ENCODE data around the gene RNF10. TPM values are rescaled to one million over a fixed set of nuclear protein-coding genes. Genes with fewer than 3 reads are reported as not detected.

Gene RNF10
- total and polyA plus RNA-seq, 9 of the 15 experiments (the other 6 are each of a cell fraction or from before 2014, with no cell fraction given) = 43.0 to 139 (median 80.1) TPM

DNA sequence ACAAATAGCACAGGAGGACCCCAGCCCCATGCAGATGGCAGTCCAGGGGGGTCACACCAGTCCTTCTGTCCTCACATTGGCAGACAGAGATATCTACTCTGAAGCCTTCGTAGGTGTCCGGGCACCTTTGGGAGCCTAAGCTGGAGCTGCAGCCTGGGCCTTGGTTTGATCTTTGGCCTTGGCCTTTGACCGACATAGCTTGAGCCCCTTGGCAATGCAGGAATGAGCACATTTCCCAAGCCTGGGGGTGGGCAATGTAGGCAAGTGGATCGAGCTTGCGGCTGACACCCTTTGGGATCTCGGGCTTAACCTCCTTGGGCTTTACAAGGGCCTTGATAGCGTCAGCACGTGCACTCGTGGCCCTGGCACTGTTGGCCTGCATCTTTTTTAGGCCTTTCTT is 11.6 kb upstream of the RNF10 start:
- ATAC-seq (no peak), FAIRE-seq (no peak), DNase-seq (ENCODE audit: extremely low read depth in 1 of 4, low spot score in 3 of 4) (no peak)
- no peaks in the 10 kb centered on the region for H4K20me1 ChIP-seq (replicated peaks; ENCODE audit: control insufficient read depth, insufficient read depth, low read length)
- no peak overlapping the region for H2AFZ ChIP-seq (ENCODE audit: low read depth, low read length)
- H3K27ac ChIP-seq (ENCODE audit: extremely low read depth, low read depth, low read length) = no peak overlapping the region
- H3K9me1 ChIP-seq (ENCODE audit: control insufficient read depth, insufficient read depth, low read length) = no peaks in the 10 kb centered on the region
- ChIA-PET POLR2A (interaction anchor here (0.7 to 1.2 kb wide), 2 partner anchors 17 to 53 kb away, joined by 3 read pairs; no protein-coding TSS in a partner anchor), CTCF (ENCODE audit: low intra/inter-chr PET ratio) (no interaction called here)
- H3K4me3 ChIP-seq = no peak overlapping the region
- H3K79me2 ChIP-seq (ENCODE audit: control insufficient read depth, insufficient read depth, low read length) = no peaks in the 10 kb centered on the region
- BruUV-seq (replicated peaks) = no TSS peak
- intact Hi-C loops (cut with micrococcal nuclease) (no loop called here), in situ Hi-C loops (cut with MboI) (no loop called here)
- no peaks in the 10 kb centered on the region for H3K27me3 ChIP-seq (ENCODE audit: control insufficient read depth in 2 of 2, insufficient read depth in 2 of 2, low read length in 2 of 2)
- H3K9ac ChIP-seq (ENCODE audit: insufficient read depth in 1 of 2, low read depth in 2 of 2, low read length in 2 of 2) = no peak overlapping the region
- no peak overlapping the region for H3K4me2 ChIP-seq (ENCODE audit: insufficient read depth, low read length)
- H3K36me3 ChIP-seq (ENCODE audit: control insufficient read depth, insufficient read depth, low read length) = no peaks in the 10 kb centered on the region
- WGBS (ENCODE audit: insufficient coverage, low coverage, missing lambda C conversion rate) = 88% methylated on average over 9 of the region's 9 CpGs
- H3K4me1 ChIP-seq (replicated peaks in 1 of 2; ENCODE audit: control insufficient read depth in 2 of 2, insufficient read depth in 2 of 2, low read length in 2 of 2) = peaks cover 3 to 5% of the 10 kb centered on the region in 2 experiments; a peak in 3 of 5 replicates
- H3K9me3 ChIP-seq (replicated peaks; ENCODE audit: control insufficient read depth, insufficient read depth, low read depth, low read length) = no peaks in the 10 kb centered on the region
- TF ChIP-seq IRF2 (CRISPR knock-in tag; IDR thresholded peaks at IDR 0.05) (no peak), SP2 (IDR thresholded peaks at IDR 0.05; ENCODE audit: extremely low read depth, low read depth, low read length, poor library complexity, severe bottlenecking) (no peak), RBM17 (IDR thresholded peaks at IDR 0.05; ENCODE audit: borderline replicate concordance, low read depth, low read length) (no peak), POLR3A (IDR thresholded peaks at IDR 0.05; ENCODE audit: borderline replicate concordance, extremely low read depth, insufficient read depth, insufficient read length) (no peak), RFX1 (IDR thresholded peaks at IDR 0.05) (no peak), SRF (CRISPR knock-in tag; IDR thresholded peaks at IDR 0.05) (no peak), ZNF12 (CRISPR knock-in tag; IDR thresholded peaks at IDR 0.05) (no peak)
- TF ChIP-seq, protein P1, sequence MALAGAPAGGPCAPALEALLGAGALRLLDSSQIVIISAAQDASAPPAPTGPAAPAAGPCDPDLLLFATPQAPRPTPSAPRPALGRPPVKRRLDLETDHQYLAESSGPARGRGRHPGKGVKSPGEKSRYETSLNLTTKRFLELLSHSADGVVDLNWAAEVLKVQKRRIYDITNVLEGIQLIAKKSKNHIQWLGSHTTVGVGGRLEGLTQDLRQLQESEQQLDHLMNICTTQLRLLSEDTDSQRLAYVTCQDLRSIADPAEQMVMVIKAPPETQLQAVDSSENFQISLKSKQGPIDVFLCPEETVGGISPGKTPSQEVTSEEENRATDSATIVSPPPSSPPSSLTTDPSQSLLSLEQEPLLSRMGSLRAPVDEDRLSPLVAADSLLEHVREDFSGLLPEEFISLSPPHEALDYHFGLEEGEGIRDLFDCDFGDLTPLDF (CRISPR knock-in tag; IDR thresholded peaks at IDR 0.05) = no peak
- TF ChIP-seq, protein P2, sequence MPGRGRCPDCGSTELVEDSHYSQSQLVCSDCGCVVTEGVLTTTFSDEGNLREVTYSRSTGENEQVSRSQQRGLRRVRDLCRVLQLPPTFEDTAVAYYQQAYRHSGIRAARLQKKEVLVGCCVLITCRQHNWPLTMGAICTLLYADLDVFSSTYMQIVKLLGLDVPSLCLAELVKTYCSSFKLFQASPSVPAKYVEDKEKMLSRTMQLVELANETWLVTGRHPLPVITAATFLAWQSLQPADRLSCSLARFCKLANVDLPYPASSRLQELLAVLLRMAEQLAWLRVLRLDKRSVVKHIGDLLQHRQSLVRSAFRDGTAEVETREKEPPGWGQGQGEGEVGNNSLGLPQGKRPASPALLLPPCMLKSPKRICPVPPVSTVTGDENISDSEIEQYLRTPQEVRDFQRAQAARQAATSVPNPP (IDR thresholded peaks at IDR 0.05; ENCODE audit: borderline replicate concordance, insufficient read depth, insufficient read length) = no peak

Measured in K562 (cell line).